WTC11 (cell line): Measurements from ENCODE around the gene MRC2.

Source experiments
- CBFB ChIP-seq: sonication (generic); formaldehyde crosslinking; IDR thresholded peaks from 2 replicates; pipeline ENCODE4 v1.8.1; 2022; ENCODE audit warnings: mild to moderate bottlenecking, low read depth, missing genetic modification reagents
- CREB1 ChIP-seq: sonication (generic); formaldehyde crosslinking; IDR thresholded peaks from 2 replicates; pipeline ENCODE4 v1.8.0; 2023; ENCODE audit warnings: mild to moderate bottlenecking, missing genetic modification reagents
- CREM ChIP-seq: sonication (generic); formaldehyde crosslinking; IDR thresholded peaks from 2 replicates; pipeline ENCODE4 v1.8.1; 2022; ENCODE audit warnings: mild to moderate bottlenecking, missing genetic modification reagents, moderate library complexity
- ELF4 ChIP-seq: sonication (generic); formaldehyde crosslinking; IDR thresholded peaks from 2 replicates; pipeline ENCODE4 v1.8.1; 2022; ENCODE audit warnings: low read depth, mild to moderate bottlenecking, moderate library complexity, missing genetic modification reagents
- FOXP1 ChIP-seq: sonication (generic); formaldehyde crosslinking; IDR thresholded peaks from 2 replicates; pipeline ENCODE4 v1.8.0; 2022; ENCODE audit warnings: missing genetic modification reagents, mild to moderate bottlenecking, moderate library complexity, borderline replicate concordance
- GABPB1 ChIP-seq: sonication (generic); formaldehyde crosslinking; IDR thresholded peaks from 2 replicates; pipeline ENCODE4 v1.8.1; 2023; ENCODE audit warnings: mild to moderate bottlenecking, missing genetic modification reagents
- IRF2 ChIP-seq: sonication (generic); formaldehyde crosslinking; IDR thresholded peaks from 2 replicates; pipeline ENCODE4 v1.8.0; 2022; ENCODE audit warnings: low read depth, missing genetic modification reagents, borderline replicate concordance
- NR2C2 ChIP-seq: sonication (generic); formaldehyde crosslinking; IDR thresholded peaks from 2 replicates; pipeline ENCODE4 v1.8.0; 2022; ENCODE audit warnings: mild to moderate bottlenecking, missing genetic modification reagents
- SMAD3 ChIP-seq: sonication (generic); formaldehyde crosslinking; IDR thresholded peaks from 2 replicates; pipeline ENCODE4 v1.8.0; 2022; ENCODE audit warnings: missing genetic modification reagents, mild to moderate bottlenecking, borderline replicate concordance
- TF ChIP-seq, protein P1 (sequence below): sonication (generic); formaldehyde crosslinking; IDR thresholded peaks from 2 replicates; pipeline ENCODE4 v1.8.1; 2023; ENCODE audit warnings: mild to moderate bottlenecking, missing genetic modification reagents, moderate library complexity
- TF ChIP-seq, protein P2 (sequence below): fragments of 200-600 bp; IDR thresholded peaks from 2 replicates; pipeline ENCODE4 v1.8.0; 2022; ENCODE audit warnings: antibody characterized with exemption
- TF ChIP-seq, protein P3 (sequence below): sonication (generic); formaldehyde crosslinking; IDR thresholded peaks from 2 replicates; pipeline ENCODE4 v1.8.0; 2023; ENCODE audit warnings: mild to moderate bottlenecking, missing genetic modification reagents

DNA sequence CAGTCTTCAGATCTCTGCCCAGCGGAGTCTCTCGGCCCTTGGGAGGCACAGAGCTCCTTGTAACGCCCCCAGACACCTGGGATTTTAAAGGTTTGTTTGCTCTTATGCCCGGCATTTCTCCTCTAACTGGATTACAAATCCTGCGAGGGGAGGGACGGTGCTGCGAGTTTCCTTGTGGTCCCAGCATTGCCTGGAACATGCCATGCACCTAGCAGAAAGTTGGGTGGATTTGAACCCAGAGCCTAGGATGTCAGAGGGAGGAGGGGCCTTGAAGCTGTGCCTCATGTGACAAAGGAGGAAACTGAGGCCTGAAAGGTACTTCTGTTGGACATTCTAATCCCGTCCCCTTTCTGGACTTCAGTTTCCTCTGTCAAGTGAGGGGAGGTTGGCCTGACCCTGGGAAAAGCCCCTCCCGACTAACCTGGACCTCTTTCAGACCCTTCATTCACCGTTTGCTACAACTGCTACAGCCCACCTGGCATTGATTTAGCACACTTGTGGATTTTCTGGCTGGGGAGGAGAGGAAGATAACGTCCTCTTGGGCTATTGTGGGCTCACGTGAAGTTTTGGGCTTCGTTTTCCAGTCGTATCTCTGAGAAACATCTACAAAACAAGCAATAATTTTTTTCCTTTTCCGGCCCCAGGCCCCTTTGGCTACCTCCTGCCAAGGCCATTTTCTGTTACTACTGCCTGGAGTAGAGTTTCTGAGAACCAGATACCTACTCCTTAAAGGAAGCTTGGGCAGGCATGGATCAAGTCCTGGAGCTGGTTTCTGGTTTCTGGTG, 30.9 kb downstream of the MRC2 start:
- TF ChIP-seq CBFB (CRISPR knock-in tag) (no peak), FOXP1 (no peak), ELF4 (CRISPR knock-in tag) (no peak), IRF2 (CRISPR knock-in tag) (no peak), GABPB1 (CRISPR knock-in tag) (no peak), CREM (CRISPR knock-in tag) (no peak), CREB1 (no peak), NR2C2 (CRISPR knock-in tag) (no peak), SMAD3 (no peak)
- TF ChIP-seq, protein P1, sequence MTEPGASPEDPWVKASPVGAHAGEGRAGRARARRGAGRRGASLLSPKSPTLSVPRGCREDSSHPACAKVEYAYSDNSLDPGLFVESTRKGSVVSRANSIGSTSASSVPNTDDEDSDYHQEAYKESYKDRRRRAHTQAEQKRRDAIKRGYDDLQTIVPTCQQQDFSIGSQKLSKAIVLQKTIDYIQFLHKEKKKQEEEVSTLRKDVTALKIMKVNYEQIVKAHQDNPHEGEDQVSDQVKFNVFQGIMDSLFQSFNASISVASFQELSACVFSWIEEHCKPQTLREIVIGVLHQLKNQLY, result no peak
- TF ChIP-seq, protein P2, sequence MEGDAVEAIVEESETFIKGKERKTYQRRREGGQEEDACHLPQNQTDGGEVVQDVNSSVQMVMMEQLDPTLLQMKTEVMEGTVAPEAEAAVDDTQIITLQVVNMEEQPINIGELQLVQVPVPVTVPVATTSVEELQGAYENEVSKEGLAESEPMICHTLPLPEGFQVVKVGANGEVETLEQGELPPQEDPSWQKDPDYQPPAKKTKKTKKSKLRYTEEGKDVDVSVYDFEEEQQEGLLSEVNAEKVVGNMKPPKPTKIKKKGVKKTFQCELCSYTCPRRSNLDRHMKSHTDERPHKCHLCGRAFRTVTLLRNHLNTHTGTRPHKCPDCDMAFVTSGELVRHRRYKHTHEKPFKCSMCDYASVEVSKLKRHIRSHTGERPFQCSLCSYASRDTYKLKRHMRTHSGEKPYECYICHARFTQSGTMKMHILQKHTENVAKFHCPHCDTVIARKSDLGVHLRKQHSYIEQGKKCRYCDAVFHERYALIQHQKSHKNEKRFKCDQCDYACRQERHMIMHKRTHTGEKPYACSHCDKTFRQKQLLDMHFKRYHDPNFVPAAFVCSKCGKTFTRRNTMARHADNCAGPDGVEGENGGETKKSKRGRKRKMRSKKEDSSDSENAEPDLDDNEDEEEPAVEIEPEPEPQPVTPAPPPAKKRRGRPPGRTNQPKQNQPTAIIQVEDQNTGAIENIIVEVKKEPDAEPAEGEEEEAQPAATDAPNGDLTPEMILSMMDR, result no peak
- TF ChIP-seq, protein P3, sequence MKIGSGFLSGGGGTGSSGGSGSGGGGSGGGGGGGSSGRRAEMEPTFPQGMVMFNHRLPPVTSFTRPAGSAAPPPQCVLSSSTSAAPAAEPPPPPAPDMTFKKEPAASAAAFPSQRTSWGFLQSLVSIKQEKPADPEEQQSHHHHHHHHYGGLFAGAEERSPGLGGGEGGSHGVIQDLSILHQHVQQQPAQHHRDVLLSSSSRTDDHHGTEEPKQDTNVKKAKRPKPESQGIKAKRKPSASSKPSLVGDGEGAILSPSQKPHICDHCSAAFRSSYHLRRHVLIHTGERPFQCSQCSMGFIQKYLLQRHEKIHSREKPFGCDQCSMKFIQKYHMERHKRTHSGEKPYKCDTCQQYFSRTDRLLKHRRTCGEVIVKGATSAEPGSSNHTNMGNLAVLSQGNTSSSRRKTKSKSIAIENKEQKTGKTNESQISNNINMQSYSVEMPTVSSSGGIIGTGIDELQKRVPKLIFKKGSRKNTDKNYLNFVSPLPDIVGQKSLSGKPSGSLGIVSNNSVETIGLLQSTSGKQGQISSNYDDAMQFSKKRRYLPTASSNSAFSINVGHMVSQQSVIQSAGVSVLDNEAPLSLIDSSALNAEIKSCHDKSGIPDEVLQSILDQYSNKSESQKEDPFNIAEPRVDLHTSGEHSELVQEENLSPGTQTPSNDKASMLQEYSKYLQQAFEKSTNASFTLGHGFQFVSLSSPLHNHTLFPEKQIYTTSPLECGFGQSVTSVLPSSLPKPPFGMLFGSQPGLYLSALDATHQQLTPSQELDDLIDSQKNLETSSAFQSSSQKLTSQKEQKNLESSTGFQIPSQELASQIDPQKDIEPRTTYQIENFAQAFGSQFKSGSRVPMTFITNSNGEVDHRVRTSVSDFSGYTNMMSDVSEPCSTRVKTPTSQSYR (CRISPR knock-in tag), result no peak
